Measurements from ENCODE around the gene TFB2M.

DNA sequence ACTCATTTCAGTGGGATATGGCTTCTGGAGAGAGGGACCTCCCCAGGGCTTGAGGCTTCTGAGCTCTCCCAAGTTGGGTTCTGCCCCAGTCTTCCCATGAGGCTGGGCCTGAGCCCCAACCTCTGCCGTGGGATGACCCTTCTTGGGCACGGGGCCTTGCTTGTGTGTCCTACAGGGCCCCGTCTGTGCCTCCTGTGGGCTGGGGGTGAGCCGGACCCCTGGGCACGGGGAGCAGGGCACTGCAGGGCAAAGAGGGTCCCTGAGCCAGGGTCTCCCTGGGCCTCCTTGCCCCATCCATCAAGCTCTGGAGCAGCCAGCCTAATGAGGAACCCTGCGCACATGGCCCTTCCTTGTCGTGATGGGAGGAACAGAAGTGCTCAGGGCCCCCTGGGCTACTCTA is 53.8 kb downstream of the TFB2M start:
- TF ChIP-seq, protein P1, sequence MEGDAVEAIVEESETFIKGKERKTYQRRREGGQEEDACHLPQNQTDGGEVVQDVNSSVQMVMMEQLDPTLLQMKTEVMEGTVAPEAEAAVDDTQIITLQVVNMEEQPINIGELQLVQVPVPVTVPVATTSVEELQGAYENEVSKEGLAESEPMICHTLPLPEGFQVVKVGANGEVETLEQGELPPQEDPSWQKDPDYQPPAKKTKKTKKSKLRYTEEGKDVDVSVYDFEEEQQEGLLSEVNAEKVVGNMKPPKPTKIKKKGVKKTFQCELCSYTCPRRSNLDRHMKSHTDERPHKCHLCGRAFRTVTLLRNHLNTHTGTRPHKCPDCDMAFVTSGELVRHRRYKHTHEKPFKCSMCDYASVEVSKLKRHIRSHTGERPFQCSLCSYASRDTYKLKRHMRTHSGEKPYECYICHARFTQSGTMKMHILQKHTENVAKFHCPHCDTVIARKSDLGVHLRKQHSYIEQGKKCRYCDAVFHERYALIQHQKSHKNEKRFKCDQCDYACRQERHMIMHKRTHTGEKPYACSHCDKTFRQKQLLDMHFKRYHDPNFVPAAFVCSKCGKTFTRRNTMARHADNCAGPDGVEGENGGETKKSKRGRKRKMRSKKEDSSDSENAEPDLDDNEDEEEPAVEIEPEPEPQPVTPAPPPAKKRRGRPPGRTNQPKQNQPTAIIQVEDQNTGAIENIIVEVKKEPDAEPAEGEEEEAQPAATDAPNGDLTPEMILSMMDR (optimal IDR thresholded peaks at IDR 0.05 in 1 of 3, IDR thresholded peaks at IDR 0.05 in 1 of 3, conservative IDR thresholded peaks at IDR 0.05 in 1 of 3; ENCODE audit: extremely low read depth in 1 of 3, insufficient read depth in 2 of 3, low read length in 3 of 3) = no peak
- no peak for TF ChIP-seq EZH2 (IDR thresholded peaks at IDR 0.05; ENCODE audit: low read length)
